Measurements from ENCODE around the gene XAGE3.
"Not testable (repeated sequence)": the region's sequence is repeated elsewhere in the genome, so short reads cannot be mapped to it uniquely, and the experiment has no call there.

XAGE3 gene

GRCh38 chrX:52867610-52868348 lies at the start of gene XAGE3:
Gene XAGE3 (minus strand): TSS chrX:52868083. CDS start chrX:52867133, 950 bp downstream.
- no peak for DNase-seq (ENCODE audit: low spot score)

GRCh38 chrX:52914704-52915103 lies 46.8 kb upstream of the XAGE3 start:
- DNase-seq (ENCODE audit: low spot score) = not testable (repeated sequence)

GRCh38 chrX:52913681-52914080 lies 45.8 kb upstream of the XAGE3 start:
- DNase-seq (ENCODE audit: low spot score) = not testable (repeated sequence)

- not testable (repeated sequence) for DNase-seq (ENCODE audit: low spot score)
Observed at GRCh38 chrX:52909313-52909969, 41.6 kb upstream of the XAGE3 start.

- DNase-seq (ENCODE audit: low spot score) = not testable (repeated sequence)
Observed at GRCh38 chrX:52907900-52908299, 40.0 kb upstream of the XAGE3 start.

- not testable (repeated sequence) for DNase-seq (ENCODE audit: low spot score)
Observed at GRCh38 chrX:52907137-52907536, 39.3 kb upstream of the XAGE3 start.

- DNase-seq (ENCODE audit: low spot score) = not testable (repeated sequence)
Observed at GRCh38 chrX:52906072-52906471, 38.2 kb upstream of the XAGE3 start.

GRCh38 chrX:52905531-52905930 lies 37.6 kb upstream of the XAGE3 start:
- not testable (repeated sequence) for DNase-seq (ENCODE audit: low spot score)

- not testable (repeated sequence) for DNase-seq (ENCODE audit: low spot score)
Observed at GRCh38 chrX:52896855-52897709, 29.2 kb upstream of the XAGE3 start, which contains the start of gene FAM156B. Gene FAM156B (plus strand): TSS chrX:52897330. CDS start chrX:52907226, 9,896 bp downstream.

GRCh38 chrX:52896438-52896837 lies 28.6 kb upstream of the XAGE3 start:
- not testable (repeated sequence) for DNase-seq (ENCODE audit: low spot score)

- not testable (repeated sequence) for DNase-seq (ENCODE audit: low spot score)
Observed at GRCh38 chrX:52888090-52888489, 20.2 kb upstream of the XAGE3 start.

GRCh38 chrX:52887459-52887858 lies 19.6 kb upstream of the XAGE3 start:
- DNase-seq (ENCODE audit: low spot score) = not testable (repeated sequence)

GRCh38 chrX:52876386-52876785 lies 8.5 kb upstream of the XAGE3 start:
- not testable (repeated sequence) for DNase-seq (ENCODE audit: low spot score)

GRCh38 chrX:52875436-52875835 lies 7.6 kb upstream of the XAGE3 start:
- not testable (repeated sequence) for DNase-seq (ENCODE audit: low spot score)

GRCh38 chrX:52874661-52875060 lies 6.8 kb upstream of the XAGE3 start:
- DNase-seq (ENCODE audit: low spot score) = no peak

GRCh38 chrX:52873825-52874224 lies 5.9 kb upstream of the XAGE3 start:
- DNase-seq (ENCODE audit: low spot score) = not testable (repeated sequence)

GRCh38 chrX:52870046-52870445 lies 2.2 kb upstream of the XAGE3 start:
- DNase-seq (ENCODE audit: low spot score) = no peak

- DNase-seq (ENCODE audit: low spot score) = no peak
Observed at GRCh38 chrX:52865343-52865998, 2.4 kb downstream of the XAGE3 start.

- DNase-seq (ENCODE audit: low spot score) = not testable (repeated sequence)
Observed at GRCh38 chrX:52856991-52857525, 10.8 kb downstream of the XAGE3 start.

GRCh38 chrX:52852110-52852860 lies 15.6 kb downstream of the XAGE3 start:
- no peak for DNase-seq (ENCODE audit: low spot score)

GRCh38 chrX:52843619-52844018 lies 24.3 kb downstream of the XAGE3 start:
- not testable (repeated sequence) for DNase-seq (ENCODE audit: low spot score)

Data from hepatic stellate cell (primary cell).